CD4-positive, alpha-beta T cell treated with Interleukin-17A for 4 hours (primary cell): ENCODE measurements around the gene LRRC46.

ENCODE experiments used
- DNase-seq: peaks from one replicate; pipeline ENCODE4 v3.0.0-alpha.2; 2020; ENCODE audit warnings: mixed read lengths

The LRRC46 gene

DNA sequence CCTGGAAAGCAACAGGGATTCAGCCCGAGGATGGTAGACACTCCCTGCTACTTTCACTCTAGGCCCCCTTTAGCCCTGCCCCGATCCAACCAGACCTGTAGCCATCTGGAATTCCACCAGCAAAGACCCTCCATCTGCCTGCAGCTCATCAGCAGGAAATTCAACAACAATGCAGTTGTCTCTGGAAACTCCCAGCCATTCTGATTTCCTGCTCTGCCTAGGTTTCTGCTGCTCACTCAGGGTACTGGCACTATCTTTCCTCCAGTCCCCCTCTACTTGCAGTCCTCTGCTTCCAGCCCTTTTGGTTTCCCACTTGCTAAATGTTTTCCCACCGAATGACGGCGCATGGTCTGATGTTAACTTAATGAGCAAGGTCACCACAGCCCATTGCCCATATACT lies 22.1 kb downstream of the LRRC46 start:
- no peak for DNase-seq

DNA sequence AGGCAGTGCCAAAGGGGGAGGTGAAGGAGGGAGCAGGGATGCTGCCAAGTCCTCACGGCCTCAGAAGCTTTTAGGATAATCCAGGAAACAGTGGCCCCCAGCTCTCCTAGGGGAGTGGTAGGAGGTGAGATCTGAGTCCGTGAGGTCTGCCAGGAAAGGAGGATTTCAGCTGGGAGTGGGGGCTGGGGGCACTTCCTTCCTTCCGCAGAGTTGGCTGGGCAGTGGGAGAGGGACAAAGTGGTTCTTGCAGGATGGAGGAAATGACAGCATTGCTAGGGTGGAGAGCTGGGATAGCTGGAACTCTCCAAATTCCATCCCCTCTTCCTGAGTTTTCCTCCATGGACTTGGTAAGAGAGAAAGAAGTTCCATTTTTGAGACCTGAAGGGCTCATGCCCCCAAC lies 24.3 kb downstream of the LRRC46 start:
- DNase-seq = no peak

DNA sequence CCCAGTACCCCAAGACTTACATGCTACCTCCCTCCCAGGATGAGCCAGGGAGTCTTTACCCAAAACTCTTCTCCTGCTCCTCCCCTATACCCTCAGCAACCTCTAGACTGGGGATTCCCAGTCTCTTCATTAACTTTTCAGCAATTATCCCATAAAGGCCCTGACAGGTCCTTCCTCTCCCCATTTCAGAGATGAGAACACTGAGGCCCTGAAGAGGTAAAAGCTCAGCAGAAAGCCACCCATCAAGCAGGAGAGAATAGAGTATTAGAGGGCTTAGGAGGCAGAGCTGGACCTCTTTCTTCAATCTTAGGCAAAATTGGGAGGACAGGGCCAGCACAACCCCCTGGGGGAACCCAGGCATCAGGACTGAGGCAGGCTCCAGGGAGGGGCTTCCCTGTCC lies 25.4 kb downstream of the LRRC46 start:
- no peak for DNase-seq

DNA sequence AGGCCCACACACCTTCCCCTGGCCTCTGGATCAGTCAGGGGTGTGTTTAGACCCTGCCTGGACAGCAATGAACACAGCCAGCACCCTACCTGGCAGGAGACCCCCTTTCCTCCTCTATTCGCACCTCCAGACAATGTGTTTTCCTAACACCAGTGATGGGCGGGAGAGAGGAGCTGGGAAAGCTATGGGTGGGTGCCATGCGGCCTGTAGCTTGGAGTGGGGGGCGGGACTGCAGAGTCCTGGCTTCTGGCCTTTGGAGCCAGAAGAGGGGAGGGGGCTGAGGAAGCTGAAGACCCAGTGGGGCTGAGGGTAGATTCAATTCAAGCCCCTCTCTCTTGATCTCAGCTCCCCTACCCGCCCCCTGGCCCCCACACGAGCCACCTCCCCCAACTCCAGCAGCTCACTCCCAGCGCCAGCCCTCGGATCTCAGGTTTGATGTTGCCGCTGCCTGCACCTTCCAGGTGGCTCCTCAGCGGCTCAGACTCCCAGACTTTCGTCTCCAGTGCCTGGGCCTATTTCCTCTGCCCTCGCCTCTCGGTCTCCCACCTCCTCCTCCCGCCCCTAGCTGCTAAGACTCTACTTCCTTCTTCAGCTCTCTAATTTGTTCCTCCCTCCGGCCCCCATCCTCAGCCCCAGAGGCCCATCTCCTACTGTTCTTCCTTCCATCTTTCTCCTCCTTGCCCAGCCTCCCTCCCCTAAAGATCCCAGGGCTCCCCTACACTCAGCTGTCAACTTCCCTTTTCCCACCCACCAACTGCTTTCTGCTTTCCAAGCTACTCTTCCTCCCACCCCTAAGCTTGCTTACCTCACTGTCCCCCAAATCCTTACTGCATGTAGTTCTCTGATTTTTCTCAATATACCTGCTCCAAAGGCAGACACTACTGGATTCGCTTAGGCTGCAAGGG lies 26.3 kb downstream of the LRRC46 start:
- no peak for DNase-seq

DNA sequence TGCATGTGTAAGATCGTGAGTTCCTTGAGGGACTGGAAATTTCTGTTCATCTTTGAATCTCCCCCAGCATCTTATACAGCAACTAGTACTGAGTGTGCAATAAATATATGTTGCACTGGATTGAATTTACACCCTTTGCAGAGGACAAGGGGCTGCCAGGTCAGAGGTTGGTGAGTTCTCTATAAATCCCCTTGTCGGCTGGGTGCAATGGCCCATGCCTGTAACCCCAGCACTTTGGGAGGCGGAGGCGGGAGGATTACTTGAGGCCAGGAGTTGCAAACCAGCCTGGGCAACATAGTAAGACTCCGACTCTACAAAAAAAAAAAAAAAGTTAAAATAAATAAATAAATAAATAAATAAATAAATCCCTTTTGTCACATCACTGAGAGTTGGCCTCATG lies 28.9 kb downstream of the LRRC46 start:
- no peak for DNase-seq

DNA sequence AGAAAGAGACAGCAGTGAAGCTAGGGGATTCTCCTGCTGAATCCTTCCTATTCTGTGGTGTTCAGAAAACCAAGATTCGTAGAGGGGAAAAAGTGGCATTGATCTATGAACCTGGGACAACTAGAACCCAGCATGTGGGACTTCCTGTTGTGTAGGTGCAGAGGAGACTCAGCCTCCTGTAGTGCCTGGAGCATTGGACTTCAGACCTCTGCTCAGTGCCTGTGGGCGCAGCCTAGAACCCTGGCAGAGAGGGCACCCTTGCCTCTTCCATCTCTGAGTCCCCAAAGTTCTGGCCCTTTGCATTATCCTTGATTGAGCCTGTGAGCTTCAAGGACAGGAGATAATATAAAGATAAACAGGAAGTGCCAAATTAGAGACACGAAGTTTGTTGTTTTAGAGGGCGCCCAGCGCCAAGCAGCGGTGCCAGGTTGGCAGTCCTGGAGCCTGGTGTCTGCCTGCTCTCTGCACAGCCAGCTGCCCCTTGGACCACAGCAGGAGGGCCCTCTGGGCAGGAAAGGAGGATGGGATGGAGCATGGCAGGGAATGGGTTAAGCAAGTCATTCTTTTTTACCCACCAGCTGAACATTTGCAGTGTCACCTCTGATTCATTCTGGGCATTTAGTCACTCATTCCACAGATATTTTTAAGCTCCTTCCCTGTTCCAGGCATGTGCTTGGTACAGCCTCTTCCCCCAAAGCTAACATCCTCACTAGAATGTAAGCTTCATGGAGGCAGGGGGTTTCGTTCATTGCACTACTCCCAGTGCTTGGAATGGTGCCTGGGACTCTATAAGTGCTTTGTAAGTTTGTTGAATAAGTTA lies 31.4 kb downstream of the LRRC46 start:
- DNase-seq = no peak

DNA sequence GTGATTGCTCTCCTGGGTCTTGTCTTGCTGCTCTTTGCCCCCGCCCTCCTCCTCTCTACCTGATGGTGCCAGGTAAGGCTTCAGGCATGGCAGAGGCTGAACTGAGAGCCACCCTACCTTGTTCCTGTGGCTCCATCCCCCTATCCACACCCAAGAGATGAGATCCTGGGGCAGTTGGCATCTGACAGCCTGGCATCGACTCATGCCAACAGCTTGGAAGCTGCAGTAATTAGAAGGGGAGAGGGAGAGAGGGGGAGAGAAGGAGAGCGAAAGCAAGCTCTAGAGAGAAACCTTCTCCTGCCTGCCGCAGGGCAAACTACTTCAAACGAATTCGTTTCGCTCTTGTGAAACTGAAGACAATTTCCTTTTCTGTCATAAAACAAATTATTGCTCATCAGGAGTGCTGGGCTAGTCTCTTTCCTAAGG lies 33.3 kb downstream of the LRRC46 start:
- no peak for DNase-seq

DNA sequence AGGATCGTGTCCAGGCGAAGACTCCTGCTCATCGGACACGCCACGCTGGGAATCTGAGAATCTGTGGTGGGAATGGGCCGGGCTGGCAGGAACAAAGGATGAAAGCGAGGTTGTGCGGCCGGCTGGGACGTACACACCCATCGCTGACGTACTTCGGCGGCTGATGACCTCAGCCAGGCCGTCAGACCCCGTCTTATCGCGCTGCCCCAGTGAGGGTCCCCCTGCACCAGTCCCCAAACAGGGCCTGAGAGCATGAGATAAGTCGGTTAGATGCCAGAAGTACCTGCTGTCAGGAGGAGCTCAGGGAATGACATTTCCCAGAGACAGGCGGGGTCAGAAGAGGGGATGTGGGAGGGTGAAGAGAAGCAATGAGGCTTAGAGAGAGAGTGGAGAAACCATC lies 35.5 kb downstream of the LRRC46 start:
- DNase-seq = no peak

DNA sequence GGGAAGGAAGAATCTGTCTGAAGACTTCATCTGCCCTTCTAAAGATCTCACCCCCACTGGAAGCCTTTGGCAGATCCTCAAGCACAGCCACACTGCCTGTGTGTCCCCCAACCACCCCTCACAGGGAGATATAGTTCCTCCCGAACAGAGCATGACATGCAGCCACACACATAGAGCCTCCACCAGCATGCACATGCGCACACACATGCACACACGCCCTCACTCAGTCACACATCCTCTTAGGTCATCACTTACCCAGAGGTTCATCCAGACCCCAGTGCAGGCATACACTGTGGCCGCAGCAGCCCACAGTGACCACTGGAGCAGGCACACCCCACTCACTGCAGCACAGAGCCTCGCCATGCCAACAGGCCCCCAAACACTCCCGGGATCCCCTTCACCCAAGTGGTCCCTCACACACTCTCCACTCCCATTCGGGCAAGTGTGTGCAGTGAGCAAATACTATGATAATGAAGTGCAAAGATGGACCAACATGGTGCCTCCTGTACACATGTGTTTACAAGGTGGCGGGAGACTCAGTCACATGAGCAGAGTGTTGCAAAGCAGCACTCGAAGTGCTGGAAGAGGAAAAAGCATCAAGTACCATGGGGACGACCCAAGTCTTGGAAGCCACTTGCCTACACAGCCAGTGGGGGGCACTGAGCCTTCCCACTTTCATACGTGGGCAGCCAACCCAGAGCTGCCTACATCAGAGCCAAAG lies 36.5 kb downstream of the LRRC46 start:
- no peak for DNase-seq

DNA sequence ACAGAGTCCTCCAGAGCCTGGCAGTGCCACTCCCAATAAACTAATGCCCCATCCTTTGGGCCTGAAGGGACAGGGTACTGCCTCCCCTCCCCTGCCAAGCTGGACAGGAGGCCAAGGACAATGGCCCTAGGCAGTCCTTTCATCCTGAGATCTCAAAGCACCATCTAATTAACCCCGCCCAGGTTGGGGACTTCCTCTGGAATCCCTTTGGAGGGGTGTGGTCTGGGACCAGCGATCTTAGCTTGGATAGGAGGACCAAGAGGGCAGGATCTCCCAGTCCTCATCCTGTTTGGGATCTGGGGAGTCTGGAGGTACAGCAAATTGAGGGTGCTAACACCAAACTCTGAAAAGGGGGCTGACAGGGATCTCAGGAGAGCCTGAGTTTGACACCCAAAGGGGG lies 37.6 kb downstream of the LRRC46 start:
- DNase-seq = no peak

DNA sequence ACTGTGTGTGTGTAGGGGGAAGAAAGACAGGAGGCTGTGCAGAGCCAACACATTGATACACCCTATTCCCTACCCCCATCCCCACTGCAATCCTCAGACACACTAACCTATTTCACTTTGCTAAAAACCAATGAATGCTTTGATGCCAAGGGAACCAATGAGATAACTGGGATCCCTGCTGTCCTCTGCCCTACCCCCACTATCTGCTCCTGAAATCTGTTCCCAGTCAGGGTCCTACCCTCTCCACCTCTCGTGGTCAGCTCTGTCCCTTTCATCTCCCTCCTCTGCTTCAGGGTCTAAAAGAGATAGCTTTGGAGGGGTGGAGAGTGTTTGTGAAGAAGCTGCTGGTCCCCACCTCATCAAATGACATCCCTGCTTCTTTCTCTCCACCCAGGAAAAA lies 38.6 kb downstream of the LRRC46 start:
- no peak for DNase-seq

DNA sequence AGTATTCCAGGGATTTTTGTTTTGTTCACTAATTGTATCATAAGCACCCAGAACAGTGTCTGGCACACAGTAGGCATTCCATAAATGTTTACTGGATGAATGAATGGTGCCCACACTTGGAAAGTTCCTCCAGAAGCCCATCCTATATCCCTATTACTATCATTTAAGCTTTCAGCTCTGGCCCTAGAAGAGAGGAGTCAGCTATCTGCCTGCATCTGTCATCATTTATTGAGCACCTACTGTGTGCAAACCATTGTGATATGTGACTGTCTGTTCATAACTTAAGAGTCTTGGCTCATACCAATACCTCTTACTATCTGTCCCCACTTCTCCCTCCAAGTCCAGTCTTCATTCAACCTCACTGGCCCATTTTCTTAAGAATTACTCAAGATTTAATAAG lies 39.6 kb downstream of the LRRC46 start:
- no peak for DNase-seq

DNA sequence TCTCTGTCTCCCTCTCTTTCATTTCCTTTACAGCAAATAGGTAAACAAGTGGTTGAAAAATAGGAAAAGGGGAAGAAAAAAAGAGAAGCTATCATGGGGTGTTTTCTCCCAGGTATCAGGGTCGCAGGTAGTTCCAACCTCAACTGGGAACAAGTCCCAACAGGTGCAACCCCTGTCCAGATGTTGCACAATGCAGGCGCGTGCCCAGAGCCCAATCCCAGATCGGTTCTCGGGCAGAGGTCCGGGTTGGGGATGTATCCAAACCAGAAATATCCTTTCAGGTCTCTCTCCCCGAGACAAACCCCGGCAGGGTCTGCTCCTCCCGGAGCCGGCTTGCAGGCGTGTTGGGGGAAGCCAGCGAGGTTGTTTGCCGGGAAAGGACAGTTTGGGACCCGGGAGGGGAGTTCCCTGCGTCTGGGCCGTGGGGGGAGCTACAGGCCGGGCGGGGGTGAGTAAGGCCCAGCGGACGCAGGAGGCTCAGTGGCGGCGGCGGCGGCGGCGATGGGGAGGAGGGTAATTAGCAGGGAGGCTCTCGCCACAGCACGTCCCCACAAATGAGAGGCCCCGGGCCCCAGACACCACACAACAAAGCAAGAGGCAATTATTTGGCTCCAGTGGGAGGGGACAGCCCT lies 40.7 kb downstream of the LRRC46 start:
- no peak for DNase-seq

DNA sequence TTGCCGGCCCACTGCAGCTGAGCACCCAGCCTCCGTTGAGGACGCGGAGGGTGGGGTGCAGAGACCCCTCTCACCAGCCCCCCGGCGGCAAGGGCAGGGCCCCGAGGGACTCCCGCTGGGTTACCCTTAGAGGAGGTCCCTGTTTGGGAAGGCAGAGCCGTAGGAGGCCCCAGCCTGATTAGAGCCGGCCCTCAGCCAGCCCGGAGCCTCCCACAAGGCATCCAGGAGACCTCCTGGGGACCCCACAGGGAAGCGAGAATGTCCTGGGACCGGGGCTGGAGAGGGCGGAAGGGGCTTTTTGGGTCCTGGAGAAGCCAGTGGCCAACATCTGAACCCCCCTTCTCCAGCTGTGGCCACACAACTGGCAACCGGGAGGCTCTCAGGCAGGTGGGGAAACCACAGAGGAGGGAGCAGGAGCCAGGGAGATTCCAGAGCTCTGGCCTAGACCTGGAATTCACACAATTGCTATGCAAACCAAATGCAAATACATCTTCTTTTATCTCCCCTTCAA lies 41.2 kb downstream of the LRRC46 start:
- DNase-seq = no peak

DNA sequence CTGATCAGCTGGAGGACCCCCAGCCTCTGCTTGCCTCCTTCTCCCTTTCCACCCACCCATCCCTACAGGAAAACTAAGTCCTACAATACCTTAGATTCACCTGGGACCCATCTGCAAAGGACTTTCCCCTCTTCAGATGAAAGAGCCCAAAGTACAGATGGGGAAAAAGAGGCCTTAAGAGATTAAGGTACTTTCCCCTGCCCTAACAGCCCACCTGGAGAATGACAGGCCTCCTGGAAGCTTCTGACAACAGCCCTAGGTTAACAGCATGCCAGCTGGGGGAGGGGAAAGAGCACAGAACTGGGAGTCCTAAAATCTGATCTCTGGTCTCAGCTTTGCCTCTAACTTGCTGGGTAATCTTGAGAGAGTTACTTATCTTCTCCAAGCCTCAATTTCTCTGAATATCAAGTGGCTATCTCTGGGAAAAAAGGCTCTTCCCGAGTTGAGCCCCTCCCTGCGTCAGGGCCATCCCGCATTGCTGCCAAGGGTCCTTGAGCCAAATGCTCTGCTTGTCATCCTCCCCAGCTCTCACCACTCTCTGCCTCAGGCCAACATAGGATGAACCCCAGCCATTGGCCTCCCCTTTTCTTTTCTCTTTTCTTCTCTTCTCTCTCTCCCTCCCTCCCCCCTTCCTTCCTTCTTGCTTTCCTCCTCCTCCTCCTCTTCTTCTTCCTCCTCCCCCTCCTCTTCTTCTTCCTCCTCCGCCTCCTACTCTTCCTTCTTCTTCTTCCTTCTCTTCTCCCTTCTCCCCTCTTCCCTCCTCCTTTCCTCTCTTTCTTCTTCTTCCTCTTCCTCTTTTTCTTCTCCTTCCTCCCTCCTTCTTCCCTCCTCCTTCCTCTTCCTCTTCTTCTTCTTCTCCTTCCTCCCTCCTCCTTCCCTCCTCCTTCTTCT lies 42.0 kb downstream of the LRRC46 start:
- DNase-seq = no peak

DNA sequence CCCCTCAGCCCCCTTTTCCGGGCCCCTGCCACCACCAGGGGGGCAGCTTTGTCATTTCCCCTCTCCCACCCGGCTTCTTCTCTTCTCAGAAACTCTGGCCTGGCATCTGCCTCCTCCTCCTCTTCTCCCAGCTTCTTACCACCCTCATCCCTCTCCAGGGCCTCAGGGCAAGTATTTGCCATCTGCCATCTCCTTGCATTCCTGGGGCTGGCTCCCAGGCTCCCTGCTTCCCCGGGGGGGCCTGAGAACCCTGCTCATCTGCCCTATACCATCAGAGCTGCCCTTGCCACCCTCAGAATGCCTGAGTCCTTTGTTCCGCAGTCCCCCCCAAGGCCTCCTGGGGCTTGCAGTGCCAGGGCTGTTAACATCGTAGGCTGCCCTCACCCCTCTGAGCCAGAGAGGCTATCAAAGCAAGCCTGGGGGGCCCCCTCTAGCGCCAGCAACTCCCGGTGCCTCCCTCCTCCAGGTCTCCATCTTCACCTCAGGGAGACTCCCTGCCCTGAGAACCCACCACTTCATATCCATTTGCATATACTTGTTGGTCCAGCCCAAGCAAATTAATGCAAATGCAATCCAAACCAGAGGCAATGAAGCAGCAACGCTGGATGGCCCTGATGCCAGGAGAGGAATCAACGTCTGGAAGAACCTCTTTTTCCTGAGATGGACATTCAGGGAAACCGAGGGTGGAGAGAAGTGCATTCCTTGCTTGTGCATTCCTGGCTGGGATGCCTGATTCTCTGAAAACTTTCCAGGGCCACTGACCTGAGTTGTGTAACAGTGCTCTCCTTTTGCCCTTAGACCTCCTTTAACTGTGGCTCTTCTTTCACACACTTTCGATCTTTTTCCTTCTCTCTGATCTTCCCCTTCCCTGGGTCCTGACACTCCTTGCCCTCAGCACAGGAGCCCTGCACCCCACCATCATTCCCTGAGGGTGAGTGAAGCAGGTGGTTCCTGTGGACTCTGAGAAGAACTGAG lies 43.8 kb downstream of the LRRC46 start:
- no peak for DNase-seq

DNA sequence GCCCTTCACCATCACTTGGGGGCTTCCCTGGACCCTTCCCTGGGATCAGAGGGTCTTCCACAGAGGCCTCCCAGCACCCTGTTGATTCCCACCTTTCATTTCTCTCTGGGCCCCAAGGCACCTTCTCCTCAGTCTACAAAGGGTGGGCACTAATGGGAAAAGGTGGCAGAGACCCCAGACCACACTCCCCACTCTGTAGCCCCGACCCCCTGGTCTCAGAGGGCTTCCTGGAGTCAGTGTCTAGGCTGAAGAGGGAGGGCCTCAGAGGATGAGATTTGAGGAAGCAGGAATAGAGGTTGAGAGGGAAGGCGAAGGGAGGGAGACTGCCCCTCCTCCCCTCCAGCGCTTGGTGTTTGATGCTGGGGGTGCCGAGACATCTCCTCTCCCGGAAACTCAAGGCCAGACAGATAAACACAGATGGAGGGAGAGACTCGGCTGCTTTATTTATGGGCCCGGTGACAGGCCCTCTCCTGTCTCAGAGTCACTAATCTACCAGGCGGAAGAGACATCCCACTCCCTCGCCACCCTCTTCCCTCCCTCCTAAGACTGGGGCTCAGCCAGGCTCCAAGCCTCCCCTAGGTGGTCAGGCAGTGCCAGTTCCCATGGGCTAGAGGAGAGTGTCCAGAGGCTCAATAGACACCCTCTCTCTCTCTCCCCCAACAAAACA lies 46.0 kb downstream of the LRRC46 start:
- DNase-seq = no peak

DNA sequence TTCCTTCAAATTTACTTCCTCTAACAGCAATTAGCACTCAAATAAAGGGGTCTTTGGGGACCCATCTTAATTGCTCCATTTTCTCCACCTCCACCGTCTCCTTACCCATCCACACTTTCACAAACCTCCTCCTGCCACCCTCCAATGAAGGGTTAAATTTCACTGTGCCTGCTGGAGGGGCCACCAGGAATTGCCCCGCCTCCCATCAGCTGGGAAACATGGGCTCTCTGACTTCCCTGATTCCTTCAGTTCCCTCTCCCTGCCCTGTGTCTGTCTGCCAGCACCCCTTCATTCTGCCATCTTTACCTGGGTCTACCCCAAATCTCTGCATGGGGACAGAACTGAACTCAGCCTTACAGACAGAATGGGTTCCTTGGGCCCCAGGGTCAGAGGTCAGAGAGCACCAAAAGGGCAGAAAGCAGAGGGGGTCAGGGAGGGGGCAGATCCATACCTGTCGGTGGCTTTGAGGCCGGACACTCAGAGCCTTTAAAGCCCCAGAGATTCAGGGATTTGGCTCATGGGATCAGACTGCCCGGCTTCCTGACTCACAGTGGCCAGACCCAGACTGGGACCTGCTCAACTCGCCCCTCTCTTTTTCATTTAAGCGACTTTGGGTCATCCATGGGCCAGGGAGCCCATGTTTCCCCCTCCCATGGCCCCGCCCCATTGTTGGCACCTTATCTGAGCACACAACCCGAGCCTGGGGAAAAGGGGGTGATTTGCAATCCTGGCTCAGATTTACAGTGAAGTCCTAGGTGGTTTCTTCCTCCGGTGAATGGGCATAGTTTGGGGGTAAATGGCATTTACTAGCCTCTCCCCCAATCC lies 46.9 kb downstream of the LRRC46 start:
- no peak for DNase-seq

DNA sequence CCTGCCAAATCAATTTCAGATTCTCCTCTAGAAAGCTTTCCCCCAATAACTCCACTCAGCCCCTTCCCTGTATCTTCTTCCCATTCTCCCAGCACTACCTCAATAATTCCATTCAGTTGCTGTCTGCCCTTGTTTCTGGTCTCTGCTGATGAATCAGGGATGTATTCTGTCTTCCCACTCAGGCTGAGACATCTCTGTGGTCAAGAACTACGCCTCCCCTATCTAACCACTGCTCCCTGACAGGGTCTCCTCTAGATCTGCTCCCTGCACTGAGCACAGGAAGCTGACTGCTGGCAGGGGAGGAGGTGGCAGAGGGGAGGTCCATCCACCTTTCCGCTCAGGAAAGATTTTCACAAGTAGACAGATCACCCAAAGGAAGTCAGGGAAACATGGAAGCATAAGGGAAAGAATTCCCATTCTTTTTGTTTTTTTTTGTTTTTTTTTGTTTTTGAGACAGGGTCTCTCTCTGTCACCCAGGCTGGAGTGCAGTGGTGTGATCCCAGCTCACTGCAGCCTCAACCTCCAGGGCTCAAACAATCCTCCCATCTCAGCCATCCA lies 47.6 kb downstream of the LRRC46 start:
- DNase-seq = no peak
